Activated CD4-positive, alpha-beta memory T cell treated with anti-CD3 and anti-CD28 coated beads, Interleukin-2, amount 10 ng/mL, durations not matched to agents 7 days and 5 days (primary cell): Measurements from ENCODE around the gene HAT1. TPM values are rescaled to one million over a fixed set of nuclear protein-coding genes. Genes with fewer than 3 reads are reported as not detected.
A peak's percentile ranks its signal among the peaks of the same experiment; 100 is the strongest.
"Not testable (repeated sequence)": the region's sequence is repeated elsewhere in the genome, so short reads cannot be mapped to it uniquely, and the experiment has no call there.

Experiments
- CTCF ChIA-PET: fragments of 350-600 bp; sonication (Branson Sonifier 250); formaldehyde crosslinking; loops from one replicate; lab custom pipeline; 2021; ENCODE audit warnings: antibody characterized with exemption, inconsistent platforms; lab: Charles Lee
- POLR2A ChIA-PET: fragments of 350-600 bp; sonication (Branson Sonifier 250); formaldehyde crosslinking; loops from one replicate; lab custom pipeline; 2021; ENCODE audit warnings: antibody characterized with exemption; lab: Charles Lee
- DNase-seq: peaks from one replicate; pipeline ENCODE4 v3.0.0-alpha.2; 2020
- H3K27ac Mint-ChIP-seq: one replicate; pipeline ENCODE4 v1.8.0; 2021; ENCODE audit warnings: mild to moderate bottlenecking, mixed read lengths
- H3K27me3 Mint-ChIP-seq: one replicate; pipeline ENCODE4 v1.8.0; 2021; ENCODE audit warnings: mixed read lengths
- H3K36me3 Mint-ChIP-seq: one replicate; pipeline ENCODE4 v1.8.0; 2021; ENCODE audit warnings: low read depth, mixed read lengths
- H3K4me1 Mint-ChIP-seq: one replicate; pipeline ENCODE4 v1.8.0; 2021; ENCODE audit warnings: mixed read lengths
- H3K4me3 Mint-ChIP-seq: one replicate; pipeline ENCODE4 v1.8.0; 2021; ENCODE audit warnings: mild to moderate bottlenecking, mixed read lengths
- H3K9me3 Mint-ChIP-seq: one replicate; pipeline ENCODE4 v1.8.0; 2021; ENCODE audit warnings: mixed read lengths
- total RNA-seq, 2 experiments: library from RNA; stranded (reverse); gene quantifications; one replicate each; pipeline ENCODE4 v1.2.3, GENCODE V29; 2021

Gene HAT1
- total RNA-seq, 2 experiments from 2014 or later, result 59.4 to 59.5 TPM

GRCh38 chr2:171996021-171996420, 73.8 kb downstream of the HAT1 start:
- peaks cover 23% of the 10 kb centered on the region for H3K4me1 Mint-ChIP-seq
- DNase-seq, result no peak
- no peaks in the 10 kb centered on the region for H3K36me3 Mint-ChIP-seq
- no peak overlapping the region for H3K27ac Mint-ChIP-seq
- ChIA-PET CTCF (no interaction called here), POLR2A (no interaction called here)
- peaks cover 26% of the 10 kb centered on the region for H3K27me3 Mint-ChIP-seq
- H3K9me3 Mint-ChIP-seq, result no peaks in the 10 kb centered on the region
- H3K4me3 Mint-ChIP-seq, result no peak overlapping the region

DNA sequence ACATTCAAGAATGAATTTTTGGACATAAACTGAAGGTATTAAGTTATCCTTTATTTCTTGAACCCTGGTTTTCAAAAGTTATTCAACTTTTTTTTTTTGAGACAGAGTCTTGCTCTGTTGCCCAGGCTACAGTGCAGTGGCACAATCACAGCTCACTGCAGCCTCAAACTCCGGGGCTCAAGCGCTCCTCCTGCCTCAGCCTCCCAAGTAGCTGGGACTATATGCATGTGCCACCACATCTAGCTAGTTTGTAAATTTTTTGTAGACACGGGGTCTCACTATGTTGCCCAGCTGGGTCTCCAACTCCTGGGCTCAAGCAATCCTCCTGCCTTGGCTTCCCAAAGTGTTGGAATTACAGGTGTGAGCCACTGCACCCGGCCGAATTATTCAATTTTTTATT, 74.8 kb downstream of the HAT1 start:
- H3K36me3 Mint-ChIP-seq, H3K27ac Mint-ChIP-seq, CTCF ChIA-PET, H3K9me3 Mint-ChIP-seq, DNase-seq, H3K4me3 Mint-ChIP-seq: not testable (repeated sequence)
- Mint-ChIP-seq H3K27me3 (peaks cover 24% of the 10 kb centered on the region), H3K4me1 (peaks cover 24% of the 10 kb centered on the region)
- POLR2A ChIA-PET, result interaction anchor here (1.8 kb wide), 1 partner anchor 15 kb away, joined by 6 read pairs; no protein-coding TSS in a partner anchor

GRCh38 chr2:171999161-171999560, 76.9 kb downstream of the HAT1 start:
- no peaks in the 10 kb centered on the region for H3K9me3 Mint-ChIP-seq
- H3K36me3 Mint-ChIP-seq, result no peaks in the 10 kb centered on the region
- peak overlapping the region; percentile 95 for H3K4me3 Mint-ChIP-seq
- no peak overlapping the region for H3K27ac Mint-ChIP-seq
- POLR2A ChIA-PET, result interaction anchor here (1.0 to 1.8 kb wide), 2 partner anchors 77 to 107 kb away, joined by 3 to 7 read pairs; partner anchors contain the start of gene HAT1
- CTCF ChIA-PET, result no interaction called here
- no peak for DNase-seq
- peaks cover 20% of the 10 kb centered on the region for H3K27me3 Mint-ChIP-seq
- peaks cover 25% of the 10 kb centered on the region for H3K4me1 Mint-ChIP-seq

DNA sequence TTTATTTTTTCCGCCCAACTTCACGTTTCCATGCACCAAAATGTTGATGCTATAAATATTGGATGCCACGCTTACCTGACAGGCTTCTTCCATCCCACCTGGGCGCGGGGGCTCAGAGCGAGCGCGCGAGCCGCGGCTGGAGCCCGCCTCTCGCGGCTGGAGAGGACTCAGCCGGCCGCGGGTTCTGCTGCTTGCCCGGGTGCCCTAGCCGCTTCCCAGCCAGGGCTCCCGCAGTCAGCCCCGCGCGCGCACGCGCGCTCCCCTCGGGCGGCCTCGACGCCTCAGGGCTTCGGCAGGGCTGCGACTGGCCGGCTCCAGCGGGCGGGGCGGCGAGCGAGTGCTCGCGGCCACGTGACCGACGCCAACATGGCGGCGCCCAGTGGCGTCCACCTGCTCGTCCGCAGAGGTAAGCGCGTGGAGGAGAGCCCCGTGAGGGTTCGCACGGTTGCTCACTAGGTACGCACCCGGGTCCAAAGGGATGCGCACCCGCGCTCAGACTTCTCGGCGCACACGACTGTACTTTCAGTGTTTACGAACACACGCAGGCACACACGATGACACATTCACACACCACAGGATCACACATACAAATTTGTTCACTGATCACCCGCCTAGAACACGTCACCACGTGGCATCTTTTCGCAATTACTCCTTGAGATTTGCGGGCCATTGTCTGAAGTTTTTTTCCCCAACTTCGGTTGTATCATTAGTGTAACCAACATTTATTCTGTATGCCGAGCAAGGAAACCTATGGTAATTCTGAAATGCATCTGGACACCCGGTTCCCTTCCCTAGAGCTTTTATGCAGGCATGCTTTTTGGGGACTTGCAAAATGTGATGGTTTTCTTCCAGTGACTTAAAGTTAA, 77.6 kb downstream of the HAT1 start, which contains the start of gene METAP1D:
Gene METAP1D (plus strand): TSS at position 350 of the 866 bp plus-strand sequence. CDS start 17 bp downstream, at position 367.
- peaks cover 15% of the 10 kb centered on the region for H3K27me3 Mint-ChIP-seq
- H3K27ac Mint-ChIP-seq, result peak within 1 kb of the TSS; percentile 71
- ChIA-PET CTCF (interaction anchor here (0.8 to 1.2 kb wide), 2 partner anchors 13 to 77 kb away, joined by 3 read pairs; partner anchors contain the start of gene HAT1), POLR2A (interaction anchor here (1.0 to 1.8 kb wide), 4 partner anchors 50 to 107 kb away, joined by 3 to 7 read pairs (median 4); partner anchors contain the start of gene HAT1)
- peak; percentile 89 for DNase-seq
- H3K36me3 Mint-ChIP-seq, result no peaks in the 10 kb centered on the region
- H3K9me3 Mint-ChIP-seq, result no peaks in the 10 kb centered on the region
- peak within 1 kb of the TSS; percentile 95 for H3K4me3 Mint-ChIP-seq
- H3K4me1 Mint-ChIP-seq, result peaks cover 27% of the 10 kb centered on the region

DNA sequence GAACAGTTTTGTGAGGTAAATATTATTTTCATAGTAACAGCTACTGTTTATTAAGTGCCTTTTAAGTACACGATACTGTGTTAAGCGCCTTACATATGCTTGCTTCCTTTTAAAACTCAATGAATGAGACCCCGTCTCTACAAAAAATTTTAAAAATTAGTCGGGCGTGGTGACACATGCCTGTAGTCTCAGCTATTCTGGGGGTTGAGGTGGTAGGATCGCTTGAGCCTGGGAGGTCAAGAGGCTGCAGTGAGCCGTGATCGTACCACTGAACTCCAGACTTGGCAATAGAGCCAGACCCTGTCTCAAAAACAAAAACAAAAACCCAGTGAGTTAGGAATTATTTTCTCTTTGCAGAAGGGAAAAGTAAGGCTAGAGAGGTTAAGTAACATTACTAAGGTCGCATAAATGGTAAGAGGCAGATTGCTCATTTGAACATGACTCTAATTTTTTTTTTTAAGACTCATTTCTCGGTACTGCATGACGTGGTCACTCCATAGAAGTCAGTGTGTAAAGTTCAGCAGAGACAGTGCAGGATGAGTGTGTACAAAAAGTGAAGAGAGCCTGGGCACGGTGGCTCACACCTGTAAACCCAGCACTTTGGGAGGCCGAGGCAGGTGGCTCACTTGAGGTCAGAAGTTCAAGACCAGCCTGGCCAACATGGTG, 78.6 kb downstream of the HAT1 start:
- Mint-ChIP-seq H3K36me3 (no peaks in the 10 kb centered on the region), H3K27ac (peak overlapping the region; percentile 71), H3K9me3 (no peaks in the 10 kb centered on the region), H3K4me3 (peak overlapping the region; percentile 95), H3K4me1 (peaks cover 29% of the 10 kb centered on the region), H3K27me3 (peaks cover 10% of the 10 kb centered on the region)
- ChIA-PET POLR2A (interaction anchor here (1.0 to 1.8 kb wide), 3 partner anchors 49 to 101 kb away, joined by 3 to 7 read pairs (median 4); partner anchors contain the start of gene HAT1), CTCF (interaction anchor here (0.8 to 1.2 kb wide), 2 partner anchors 12 to 78 kb away, joined by 3 read pairs; partner anchors contain the start of gene HAT1)
- DNase-seq, result no peak

GRCh38 chr2:172007372-172007771, 85.1 kb downstream of the HAT1 start:
- Mint-ChIP-seq H3K36me3 (peaks cover 5% of the 10 kb centered on the region), H3K9me3 (no peaks in the 10 kb centered on the region), H3K27me3 (no peaks in the 10 kb centered on the region), H3K27ac (no peak overlapping the region), H3K4me1 (peaks cover 27% of the 10 kb centered on the region), H3K4me3 (no peak overlapping the region)
- no peak for DNase-seq
- CTCF ChIA-PET, result no interaction called here
- POLR2A ChIA-PET, result no interaction called here

- no peak overlapping the region for H3K4me3 Mint-ChIP-seq
- no peaks in the 10 kb centered on the region for H3K9me3 Mint-ChIP-seq
- ChIA-PET CTCF (interaction anchor here (0.7 to 1.0 kb wide), 2 partner anchors 76 to 97 kb away, joined by 3 to 4 read pairs; no protein-coding TSS in a partner anchor), POLR2A (no interaction called here)
- peaks cover 35% of the 10 kb centered on the region for H3K4me1 Mint-ChIP-seq
- H3K36me3 Mint-ChIP-seq, result peaks cover 5% of the 10 kb centered on the region
- H3K27ac Mint-ChIP-seq, result no peak overlapping the region
- no peaks in the 10 kb centered on the region for H3K27me3 Mint-ChIP-seq
- DNase-seq, result no peak
Measured at GRCh38 chr2:172009823-172010222, 87.6 kb downstream of the HAT1 start.

- DNase-seq, result no peak
- H3K4me3 Mint-ChIP-seq, result peak overlapping the region; percentile 33
- H3K27me3 Mint-ChIP-seq, result no peaks in the 10 kb centered on the region
- H3K9me3 Mint-ChIP-seq, result no peaks in the 10 kb centered on the region
- CTCF ChIA-PET, result interaction anchor here (0.7 to 1.1 kb wide), 3 partner anchors 10 to 450 kb away, joined by 3 to 4 read pairs (median 4); no protein-coding TSS in a partner anchor
- H3K27ac Mint-ChIP-seq, result peak overlapping the region; percentile 73
- H3K4me1 Mint-ChIP-seq, result peaks cover 33% of the 10 kb centered on the region
- POLR2A ChIA-PET, result interaction anchor here (0.8 to 1.9 kb wide), 4 partner anchors 14 to 118 kb away, joined by 3 to 6 read pairs (median 3); no protein-coding TSS in a partner anchor
- H3K36me3 Mint-ChIP-seq, result peaks cover 5% of the 10 kb centered on the region
Measured at GRCh38 chr2:172011812-172012575, 89.7 kb downstream of the HAT1 start.

GRCh38 chr2:172012677-172013391, 90.6 kb downstream of the HAT1 start:
- Mint-ChIP-seq H3K9me3 (no peaks in the 10 kb centered on the region), H3K27ac (no peak overlapping the region), H3K27me3 (no peaks in the 10 kb centered on the region), H3K4me1 (peaks cover 33% of the 10 kb centered on the region), H3K4me3 (no peak overlapping the region), H3K36me3 (peaks cover 5% of the 10 kb centered on the region)
- CTCF ChIA-PET, result interaction anchor here (0.8 to 1.1 kb wide), 2 partner anchors 12 to 449 kb away, joined by 3 to 4 read pairs; no protein-coding TSS in a partner anchor
- no peak for DNase-seq
- POLR2A ChIA-PET, result interaction anchor here (0.8 to 1.9 kb wide), 4 partner anchors 15 to 119 kb away, joined by 3 to 6 read pairs (median 3); no protein-coding TSS in a partner anchor

DNA sequence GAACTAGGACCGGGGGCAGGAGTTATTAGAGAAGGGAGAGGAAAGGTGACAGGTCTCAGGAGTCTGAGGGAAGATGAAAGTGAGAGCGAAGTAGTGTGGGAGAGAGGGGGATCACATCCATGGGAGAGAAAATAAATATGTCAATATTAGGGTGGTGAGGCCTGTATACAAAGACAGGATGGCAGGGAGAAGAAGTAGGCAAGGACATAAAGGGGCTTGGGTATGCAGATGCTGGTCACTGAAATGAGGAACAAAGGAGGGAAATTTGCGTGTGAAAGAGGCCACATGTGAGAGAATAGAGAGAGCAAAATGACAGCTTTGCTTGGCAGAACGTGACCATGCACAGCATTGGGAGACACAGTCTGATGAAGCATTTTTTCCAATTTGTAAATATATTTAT, 91.1 kb downstream of the HAT1 start:
- no peak overlapping the region for H3K4me3 Mint-ChIP-seq
- ChIA-PET POLR2A (interaction anchor here (1.9 kb wide), 1 partner anchor 16 kb away, joined by 6 read pairs; no protein-coding TSS in a partner anchor), CTCF (no interaction called here)
- H3K27ac Mint-ChIP-seq, result no peak overlapping the region
- no peaks in the 10 kb centered on the region for H3K9me3 Mint-ChIP-seq
- DNase-seq, result no peak
- H3K36me3 Mint-ChIP-seq, result peaks cover 5% of the 10 kb centered on the region
- H3K27me3 Mint-ChIP-seq, result no peaks in the 10 kb centered on the region
- H3K4me1 Mint-ChIP-seq, result peaks cover 33% of the 10 kb centered on the region

DNA sequence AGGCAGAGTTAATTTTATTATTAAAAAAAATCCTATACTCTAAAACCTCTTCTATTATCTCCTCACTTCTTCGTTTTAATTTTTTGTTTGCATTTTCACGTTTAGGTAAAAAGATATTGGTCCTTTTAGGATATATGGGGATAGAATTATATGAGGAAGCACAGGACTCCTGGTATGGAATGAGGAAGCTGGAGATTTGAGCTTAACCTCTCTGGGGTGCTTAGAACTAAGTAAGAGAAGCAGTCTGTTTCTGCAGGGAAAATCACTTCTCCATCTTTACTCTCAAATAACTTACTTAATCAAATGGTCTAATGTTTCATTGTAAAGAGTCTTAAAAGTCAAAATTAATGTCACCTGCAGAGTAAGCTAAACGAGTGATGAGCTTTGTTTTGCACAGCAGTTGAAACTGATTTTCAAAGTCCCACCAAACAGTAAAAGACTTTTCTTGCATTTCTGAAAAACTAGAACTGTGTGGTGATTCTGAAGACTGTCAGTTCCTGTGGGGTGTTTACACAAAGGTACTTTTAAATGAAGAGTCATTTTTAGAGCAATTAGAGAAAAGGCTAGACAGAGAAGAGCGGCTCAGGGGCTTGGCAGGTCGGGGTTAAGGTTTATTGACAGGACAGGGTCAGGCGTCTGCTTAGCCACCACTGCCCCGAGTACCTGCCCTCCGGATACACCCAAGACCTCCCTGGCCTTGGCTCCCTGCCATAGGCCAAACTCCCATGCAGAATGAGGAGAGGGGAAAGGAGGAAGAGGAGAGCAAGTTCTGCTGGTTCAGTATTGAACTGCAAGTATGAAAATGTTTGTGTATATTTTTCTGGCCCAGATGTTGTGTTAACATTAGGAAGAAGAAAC, 99.0 kb downstream of the HAT1 start:
- DNase-seq, result no peak
- H3K9me3 Mint-ChIP-seq, result no peaks in the 10 kb centered on the region
- H3K4me1 Mint-ChIP-seq, result no peaks in the 10 kb centered on the region
- ChIA-PET POLR2A (no interaction called here), CTCF (interaction anchor here (0.5 kb wide), 1 partner anchor 154 kb away, joined by 3 read pairs; no protein-coding TSS in a partner anchor)
- H3K27me3 Mint-ChIP-seq, result no peaks in the 10 kb centered on the region
- H3K4me3 Mint-ChIP-seq, result no peak overlapping the region
- no peaks in the 10 kb centered on the region for H3K36me3 Mint-ChIP-seq
- H3K27ac Mint-ChIP-seq, result no peak overlapping the region
